ENCODE data around the gene HCLS1.

- no peak for TF ChIP-seq CTCF (IDR thresholded peaks at IDR 0.05)
- no peak for TF ChIP-seq POLR2A (IDR thresholded peaks at IDR 0.05)
These were observed 2.6 kb upstream of the HCLS1 start for GRCh38 chr3:121663171-121663847.

All from tibial nerve (tissue), 3 donors.